Left forelimb (tissue), 1 donor: Measurements from ENCODE around the gene RDH13.
"Not testable (repeated sequence)": the region's sequence is repeated elsewhere in the genome, so short reads cannot be mapped to it uniquely, and the experiment has no call there.

Source experiments
- DNase-seq: peaks from one replicate; pipeline ENCODE4 v3.0.0-alpha.2; 2018; ENCODE audit warnings: low spot score

Gene RDH13

GRCh38 chr19:55015126-55015525, 47.8 kb downstream of the RDH13 start:
- no peak for DNase-seq

- DNase-seq = no peak
Measured at GRCh38 chr19:55014714-55015113, 48.2 kb downstream of the RDH13 start.

GRCh38 chr19:55013596-55013995, 49.4 kb downstream of the RDH13 start:
- no peak for DNase-seq

- DNase-seq = no peak
Measured at GRCh38 chr19:55012306-55012705, 50.6 kb downstream of the RDH13 start.

GRCh38 chr19:55010561-55010960, 52.4 kb downstream of the RDH13 start:
- not testable (repeated sequence) for DNase-seq

- not testable (repeated sequence) for DNase-seq
Measured at GRCh38 chr19:55008781-55009180, 54.2 kb downstream of the RDH13 start.

- DNase-seq = not testable (repeated sequence)
Measured at GRCh38 chr19:55008189-55008588, 54.8 kb downstream of the RDH13 start.

- not testable (repeated sequence) for DNase-seq
Measured at GRCh38 chr19:55007537-55007936, 55.4 kb downstream of the RDH13 start.

- not testable (repeated sequence) for DNase-seq
Measured at GRCh38 chr19:55006795-55007194, 56.2 kb downstream of the RDH13 start.

- no peak for DNase-seq
Measured at GRCh38 chr19:55005684-55006488, 57.1 kb downstream of the RDH13 start.

GRCh38 chr19:55000761-55001160, 62.2 kb downstream of the RDH13 start:
- DNase-seq = no peak

- DNase-seq = not testable (repeated sequence)
Measured at GRCh38 chr19:54998751-54999239, 64.2 kb downstream of the RDH13 start.

- no peak for DNase-seq
Measured at GRCh38 chr19:54995561-54995960, 67.4 kb downstream of the RDH13 start.
